Neuron (in vitro differentiated cells): ENCODE measurements around the gene PPP1R13B.

Experiments
- H2AFZ ChIP-seq: one replicate; pipeline ENCODE4 v1.6.1; 2013; ENCODE audit warnings: low read depth, mild to moderate bottlenecking, inconsistent platforms, low read length, moderate library complexity
- H3K27me3 ChIP-seq: one replicate; pipeline ENCODE4 v1.6.1; 2013; ENCODE audit warnings: low read length; ENCODE audit not compliant: insufficient read depth
- H3K36me3 ChIP-seq: one replicate; pipeline ENCODE4 v1.6.1; 2013; ENCODE audit warnings: low read length; ENCODE audit not compliant: insufficient read depth
- H3K4me1 ChIP-seq: one replicate; pipeline ENCODE4 v1.6.1; 2013; ENCODE audit warnings: low read length; ENCODE audit not compliant: insufficient read depth
- H3K4me3 ChIP-seq: 2 replicates; pipeline ENCODE4 v1.5.1; 2013; ENCODE audit warnings: mild to moderate bottlenecking, low read length, moderate library complexity
- H3K9me3 ChIP-seq: one replicate; pipeline ENCODE4 v1.6.1; 2013; ENCODE audit warnings: low read length

PPP1R13B gene

DNA sequence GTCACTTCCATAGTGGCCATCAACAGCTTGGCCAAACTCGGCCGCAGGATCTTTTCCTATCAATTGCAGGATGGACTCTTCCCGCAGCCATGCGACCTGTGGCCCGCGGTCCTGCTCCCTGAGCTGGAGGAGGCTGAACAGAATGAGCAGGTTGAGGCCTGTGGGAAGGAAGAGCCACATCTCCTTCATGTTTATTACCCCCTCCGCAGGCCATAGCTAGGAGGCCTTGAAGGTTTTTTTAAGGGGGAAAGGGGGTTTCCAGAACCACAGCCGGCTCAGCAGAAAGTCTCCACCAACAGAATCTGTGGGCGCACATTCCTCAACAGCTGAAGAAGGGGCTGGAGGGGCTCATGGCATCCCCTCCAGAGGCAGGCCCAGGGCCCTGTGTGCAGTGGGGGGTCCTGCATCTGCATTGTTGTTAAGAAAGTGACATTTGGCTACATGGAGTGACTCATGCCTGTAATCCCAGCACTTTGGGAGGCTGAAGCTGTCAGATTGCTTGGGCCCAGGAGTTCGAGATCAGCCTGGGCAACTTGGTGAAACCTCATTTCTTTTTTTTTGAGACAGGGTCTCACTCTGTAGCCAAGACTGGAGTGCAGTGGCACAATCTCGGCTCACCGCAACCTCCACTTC, 25.2 kb upstream of the PPP1R13B start:
- Histone ChIP-seq H3K4me1 (no peaks in the 10 kb centered on the region), H3K4me3 (no peak overlapping the region)

GRCh38 chr14:103871596-103872480, 24.5 kb upstream of the PPP1R13B start:
- H3K9me3 ChIP-seq, result no peaks in the 10 kb centered on the region
- no peaks in the 10 kb centered on the region for H3K36me3 ChIP-seq
- no peaks in the 10 kb centered on the region for H3K4me1 ChIP-seq
- no peak overlapping the region for H2AFZ ChIP-seq
- no peak overlapping the region for H3K4me3 ChIP-seq
- H3K27me3 ChIP-seq, result no peaks in the 10 kb centered on the region

More for the DNA sequence above, 25.2 kb upstream of the PPP1R13B start:
- H3K36me3 ChIP-seq, result no peaks in the 10 kb centered on the region
- no peaks in the 10 kb centered on the region for H3K9me3 ChIP-seq
- H2AFZ ChIP-seq, result no peak overlapping the region
- H3K27me3 ChIP-seq, result no peaks in the 10 kb centered on the region

GRCh38 chr14:103870891-103871595, 23.7 kb upstream of the PPP1R13B start:
- Histone ChIP-seq H2AFZ (no peak overlapping the region), H3K4me1 (no peaks in the 10 kb centered on the region), H3K27me3 (no peaks in the 10 kb centered on the region), H3K9me3 (no peaks in the 10 kb centered on the region), H3K4me3 (no peak overlapping the region), H3K36me3 (no peaks in the 10 kb centered on the region)

- no peaks in the 10 kb centered on the region for H3K27me3 ChIP-seq
- no peaks in the 10 kb centered on the region for H3K9me3 ChIP-seq
- no peak overlapping the region for H3K4me3 ChIP-seq
- H3K36me3 ChIP-seq, result no peaks in the 10 kb centered on the region
- no peaks in the 10 kb centered on the region for H3K4me1 ChIP-seq
- no peak overlapping the region for H2AFZ ChIP-seq
Measured at GRCh38 chr14:103870144-103870876, 22.9 kb upstream of the PPP1R13B start.

- Histone ChIP-seq H3K9me3 (no peaks in the 10 kb centered on the region), H3K36me3 (no peaks in the 10 kb centered on the region), H3K4me1 (no peaks in the 10 kb centered on the region), H3K27me3 (no peaks in the 10 kb centered on the region), H3K4me3 (no peak overlapping the region), H2AFZ (no peak overlapping the region)
Measured at GRCh38 chr14:103869406-103870143, 22.2 kb upstream of the PPP1R13B start.

- H3K4me1 ChIP-seq, result no peaks in the 10 kb centered on the region
- no peak overlapping the region for H3K4me3 ChIP-seq
- H3K36me3 ChIP-seq, result no peaks in the 10 kb centered on the region
Measured at GRCh38 chr14:103868242-103868897, 21.0 kb upstream of the PPP1R13B start.

DNA sequence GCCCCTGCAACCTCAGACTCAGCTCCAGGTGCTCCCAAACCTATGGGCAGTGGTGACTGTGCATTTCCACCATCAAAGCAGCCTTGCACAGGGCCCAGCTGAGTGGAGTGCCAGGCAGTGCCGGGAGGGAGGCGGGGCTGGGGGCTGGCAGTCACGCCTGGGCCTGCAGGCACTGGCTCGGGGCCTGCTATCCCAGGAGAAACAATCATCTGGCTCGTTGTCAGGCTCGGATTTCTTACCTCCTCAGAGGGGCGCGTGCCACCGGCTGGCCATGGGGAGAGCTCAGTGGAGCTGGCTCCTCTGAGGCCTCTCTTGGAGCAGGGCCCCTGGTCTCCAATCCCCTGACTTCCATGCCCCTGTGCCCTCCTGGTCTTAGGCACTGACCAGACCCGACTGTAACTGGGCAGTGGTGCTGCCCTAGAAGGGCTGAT, 20.2 kb upstream of the PPP1R13B start:
- Histone ChIP-seq H3K36me3 (no peaks in the 10 kb centered on the region), H3K27me3 (no peaks in the 10 kb centered on the region), H3K9me3 (no peaks in the 10 kb centered on the region)

More at GRCh38 chr14:103868242-103868897, 21.0 kb upstream of the PPP1R13B start:
- no peaks in the 10 kb centered on the region for H3K27me3 ChIP-seq
- no peak overlapping the region for H2AFZ ChIP-seq
- H3K9me3 ChIP-seq, result no peaks in the 10 kb centered on the region

GRCh38 chr14:103867020-103867419, 19.6 kb upstream of the PPP1R13B start:
- H3K4me1 ChIP-seq, result no peaks in the 10 kb centered on the region
- H3K9me3 ChIP-seq, result no peaks in the 10 kb centered on the region
- H3K4me3 ChIP-seq, result no peak overlapping the region
- no peaks in the 10 kb centered on the region for H3K27me3 ChIP-seq
- H2AFZ ChIP-seq, result no peak overlapping the region
- H3K36me3 ChIP-seq, result no peaks in the 10 kb centered on the region

More for the DNA sequence above, 20.2 kb upstream of the PPP1R13B start:
- no peak overlapping the region for H2AFZ ChIP-seq
- no peaks in the 10 kb centered on the region for H3K4me1 ChIP-seq
- no peak overlapping the region for H3K4me3 ChIP-seq

- no peaks in the 10 kb centered on the region for H3K9me3 ChIP-seq
- peaks cover 4% of the 10 kb centered on the region for H3K27me3 ChIP-seq
- H3K4me3 ChIP-seq, result no peak overlapping the region
- H2AFZ ChIP-seq, result no peak overlapping the region
- no peaks in the 10 kb centered on the region for H3K36me3 ChIP-seq
- H3K4me1 ChIP-seq, result no peaks in the 10 kb centered on the region
Measured at GRCh38 chr14:103863245-103863644, 15.9 kb upstream of the PPP1R13B start.

GRCh38 chr14:103862393-103862782, 15.0 kb upstream of the PPP1R13B start:
- Histone ChIP-seq H3K36me3 (no peaks in the 10 kb centered on the region), H3K27me3 (peaks cover 5% of the 10 kb centered on the region), H3K4me3 (no peak overlapping the region), H3K4me1 (no peaks in the 10 kb centered on the region), H3K9me3 (no peaks in the 10 kb centered on the region), H2AFZ (no peak overlapping the region)

GRCh38 chr14:103861413-103862392, 14.3 kb upstream of the PPP1R13B start:
- Histone ChIP-seq H3K27me3 (peaks cover 7% of the 10 kb centered on the region), H3K4me1 (no peaks in the 10 kb centered on the region), H3K4me3 (no peak overlapping the region), H2AFZ (no peak overlapping the region), H3K36me3 (no peaks in the 10 kb centered on the region), H3K9me3 (no peaks in the 10 kb centered on the region)
